ENCODE data around the gene SLC39A11.

SLC39A11 gene

DNA sequence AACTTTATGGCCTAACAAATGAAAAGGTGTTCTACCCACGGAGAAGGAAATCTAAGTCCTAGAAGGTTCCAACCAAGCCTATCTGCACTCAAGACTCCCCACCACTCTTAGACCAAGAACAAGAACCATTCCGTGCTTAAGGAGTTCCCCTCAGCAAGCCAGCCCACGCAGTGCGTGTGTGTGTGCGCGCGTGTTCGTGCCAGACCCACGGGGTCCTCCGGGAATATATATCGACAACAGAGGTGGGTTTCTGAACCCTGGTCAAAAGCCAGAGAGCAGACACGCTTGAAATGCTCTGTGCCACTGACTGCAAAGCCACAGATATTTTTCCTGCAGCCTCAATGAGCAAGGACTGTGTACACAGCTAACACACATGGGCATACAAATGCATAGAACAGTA, 70.7 kb downstream of the SLC39A11 start:
- Histone ChIP-seq H3K4me3 (ENCODE audit: control insufficient read depth in 1 of 7, extremely low read depth in 1 of 7, insufficient read depth in 4 of 7, low read depth in 2 of 7, low read length in 6 of 7) (no peak overlapping the region), H3K9me3 (ENCODE audit: control extremely low read depth in 1 of 5, control insufficient read depth in 4 of 5, insufficient read depth in 2 of 5, low read depth in 1 of 5, low read length in 4 of 5) (peaks cover 2 to 42% (median 11%) of the 10 kb centered on the region in 5 experiments), H3K27me3 (replicated peaks in 2 of 5; ENCODE audit: control insufficient read depth in 4 of 5, insufficient read depth in 5 of 5, low read length in 4 of 5) (no peaks in the 10 kb centered on the region), H3K36me3 (ENCODE audit: control insufficient read depth in 4 of 4, insufficient read depth in 4 of 4, low read length in 3 of 4) (peaks cover 0 to 4% (median 2%) of the 10 kb centered on the region in 4 experiments), H3K4me1 (ENCODE audit: control extremely low read depth in 1 of 4, control insufficient read depth in 4 of 4, insufficient read depth in 4 of 4, low read length in 3 of 4) (no peaks in the 10 kb centered on the region), H3K27ac (ENCODE audit: insufficient read depth in 1 of 2, low read depth in 1 of 2, low read length in 2 of 2, poor library complexity in 1 of 2, severe bottlenecking in 2 of 2) (no peak overlapping the region)
- no peak for DNase-seq
- 95% methylated on average over 12 of the region's 12 CpGs for WGBS (ENCODE audit: insufficient coverage)
- ChIA-PET POLR2A (no interaction called here), CTCF (no interaction called here)

DNA sequence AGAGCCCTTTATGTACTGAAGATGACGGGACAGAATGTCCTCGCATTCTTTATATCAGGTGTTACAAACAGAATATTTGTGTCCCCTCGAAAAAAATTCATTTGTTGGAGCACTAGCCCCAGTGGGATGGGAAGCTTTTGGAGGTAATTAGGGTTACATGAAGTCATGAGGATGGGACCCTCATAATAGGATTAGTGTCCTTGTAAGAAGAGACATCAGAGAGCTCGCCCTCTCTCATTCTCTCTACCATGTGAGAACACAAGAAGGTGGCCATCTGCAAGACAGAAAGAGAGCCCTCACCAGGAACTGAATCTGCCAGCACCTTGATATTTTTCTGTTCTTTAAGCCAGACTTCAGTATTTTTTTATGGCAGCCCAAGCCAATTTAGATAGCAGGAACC, 72.4 kb downstream of the SLC39A11 start:
- CTCF ChIA-PET = no interaction called here
- no peaks in the 10 kb centered on the region for H3K27me3 ChIP-seq (replicated peaks in 2 of 5; ENCODE audit: control insufficient read depth in 4 of 5, insufficient read depth in 5 of 5, low read length in 4 of 5)
- peaks cover 2 to 42% (median 13%) of the 10 kb centered on the region in 5 experiments for H3K9me3 ChIP-seq (ENCODE audit: control extremely low read depth in 1 of 5, control insufficient read depth in 4 of 5, insufficient read depth in 2 of 5, low read depth in 1 of 5, low read length in 4 of 5)
- H3K36me3 ChIP-seq (ENCODE audit: control insufficient read depth in 4 of 4, insufficient read depth in 4 of 4, low read length in 3 of 4) = peaks cover 0 to 4% (median 2%) of the 10 kb centered on the region in 4 experiments
- 100% methylated on average over 3 of the region's 4 CpGs for WGBS (ENCODE audit: insufficient coverage)
- H3K27ac ChIP-seq (ENCODE audit: insufficient read depth in 1 of 2, low read depth in 1 of 2, low read length in 2 of 2, poor library complexity in 1 of 2, severe bottlenecking in 2 of 2) = no peak overlapping the region
- H3K4me1 ChIP-seq (ENCODE audit: control extremely low read depth in 1 of 4, control insufficient read depth in 4 of 4, insufficient read depth in 4 of 4, low read length in 3 of 4) = no peaks in the 10 kb centered on the region
- POLR2A ChIA-PET = no interaction called here
- DNase-seq = no peak
- H3K4me3 ChIP-seq (ENCODE audit: control insufficient read depth in 1 of 7, extremely low read depth in 1 of 7, insufficient read depth in 4 of 7, low read depth in 2 of 7, low read length in 6 of 7) = no peak overlapping the region

DNA sequence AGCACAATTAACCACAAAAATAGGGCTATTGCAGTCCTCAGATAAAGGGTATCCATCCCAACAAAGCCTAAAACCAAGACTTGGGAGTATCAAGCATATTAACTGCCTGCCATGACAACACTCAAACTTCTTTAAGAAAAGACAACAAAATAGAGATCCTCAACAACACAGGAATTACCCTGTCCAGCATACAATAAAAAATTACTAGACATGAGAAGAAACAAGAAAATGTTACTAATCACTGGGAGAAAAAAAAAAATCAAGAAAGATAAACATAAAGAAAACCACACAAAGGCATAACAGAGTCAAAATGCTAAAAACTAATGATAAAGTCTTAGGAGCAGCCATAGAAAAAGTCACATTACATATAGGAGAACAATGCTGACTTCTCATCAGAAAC, 73.9 kb downstream of the SLC39A11 start:
- ChIA-PET POLR2A (no interaction called here), CTCF (no interaction called here)
- no peaks in the 10 kb centered on the region for H3K4me1 ChIP-seq (ENCODE audit: control extremely low read depth in 1 of 4, control insufficient read depth in 4 of 4, insufficient read depth in 4 of 4, low read length in 3 of 4)
- no peaks in the 10 kb centered on the region for H3K27me3 ChIP-seq (replicated peaks in 2 of 5; ENCODE audit: control insufficient read depth in 4 of 5, insufficient read depth in 5 of 5, low read length in 4 of 5)
- no peak overlapping the region for H3K4me3 ChIP-seq (ENCODE audit: control insufficient read depth in 1 of 7, extremely low read depth in 1 of 7, insufficient read depth in 4 of 7, low read depth in 2 of 7, low read length in 6 of 7)
- H3K9me3 ChIP-seq (ENCODE audit: control extremely low read depth in 1 of 5, control insufficient read depth in 4 of 5, insufficient read depth in 2 of 5, low read depth in 1 of 5, low read length in 4 of 5) = peaks cover 2 to 35% (median 11%) of the 10 kb centered on the region in 5 experiments
- H3K27ac ChIP-seq (ENCODE audit: insufficient read depth in 1 of 2, low read depth in 1 of 2, low read length in 2 of 2, poor library complexity in 1 of 2, severe bottlenecking in 2 of 2) = no peak overlapping the region
- peak in 1 of 3 donors; percentile 5 for DNase-seq
- H3K36me3 ChIP-seq (ENCODE audit: control insufficient read depth in 4 of 4, insufficient read depth in 4 of 4, low read length in 3 of 4) = peaks cover 0 to under 1% (median 0%) of the 10 kb centered on the region in 4 experiments

DNA sequence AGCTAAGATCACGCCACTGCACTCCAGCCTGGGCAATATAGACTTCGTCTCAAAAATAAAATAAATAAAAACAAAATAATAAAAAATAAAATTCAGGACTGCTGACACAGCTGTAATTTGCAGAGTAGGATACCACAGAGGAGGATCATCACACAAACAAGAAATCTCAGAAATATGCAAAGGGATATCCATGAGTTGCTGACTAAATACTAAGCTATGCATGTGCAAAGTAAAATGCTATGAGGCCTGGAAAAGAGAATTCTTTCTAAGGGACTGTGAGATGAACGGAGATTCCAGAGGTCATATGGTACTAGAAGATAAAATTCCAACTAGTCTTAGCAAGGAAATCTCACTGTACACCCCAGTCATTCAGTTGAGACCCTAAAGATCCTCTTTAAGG, 74.8 kb downstream of the SLC39A11 start:
- H3K36me3 ChIP-seq (ENCODE audit: control insufficient read depth in 4 of 4, insufficient read depth in 4 of 4, low read length in 3 of 4) = no peaks in the 10 kb centered on the region
- DNase-seq = no peak
- no peaks in the 10 kb centered on the region for H3K27me3 ChIP-seq (replicated peaks in 2 of 5; ENCODE audit: control insufficient read depth in 4 of 5, insufficient read depth in 5 of 5, low read length in 4 of 5)
- H3K9me3 ChIP-seq (ENCODE audit: control extremely low read depth in 1 of 5, control insufficient read depth in 4 of 5, insufficient read depth in 2 of 5, low read depth in 1 of 5, low read length in 4 of 5) = peaks cover 2 to 35% (median 10%) of the 10 kb centered on the region in 5 experiments
- no peak overlapping the region for H3K27ac ChIP-seq (ENCODE audit: insufficient read depth in 1 of 2, low read depth in 1 of 2, low read length in 2 of 2, poor library complexity in 1 of 2, severe bottlenecking in 2 of 2)
- H3K4me3 ChIP-seq (ENCODE audit: control insufficient read depth in 1 of 7, extremely low read depth in 1 of 7, insufficient read depth in 4 of 7, low read depth in 2 of 7, low read length in 6 of 7) = no peak overlapping the region
- WGBS (ENCODE audit: insufficient coverage) = no CpG with 5 or more reads among the region's 3 CpGs
- ChIA-PET CTCF (no interaction called here), POLR2A (no interaction called here)
- H3K4me1 ChIP-seq (ENCODE audit: control extremely low read depth in 1 of 4, control insufficient read depth in 4 of 4, insufficient read depth in 4 of 4, low read length in 3 of 4) = no peaks in the 10 kb centered on the region

DNA sequence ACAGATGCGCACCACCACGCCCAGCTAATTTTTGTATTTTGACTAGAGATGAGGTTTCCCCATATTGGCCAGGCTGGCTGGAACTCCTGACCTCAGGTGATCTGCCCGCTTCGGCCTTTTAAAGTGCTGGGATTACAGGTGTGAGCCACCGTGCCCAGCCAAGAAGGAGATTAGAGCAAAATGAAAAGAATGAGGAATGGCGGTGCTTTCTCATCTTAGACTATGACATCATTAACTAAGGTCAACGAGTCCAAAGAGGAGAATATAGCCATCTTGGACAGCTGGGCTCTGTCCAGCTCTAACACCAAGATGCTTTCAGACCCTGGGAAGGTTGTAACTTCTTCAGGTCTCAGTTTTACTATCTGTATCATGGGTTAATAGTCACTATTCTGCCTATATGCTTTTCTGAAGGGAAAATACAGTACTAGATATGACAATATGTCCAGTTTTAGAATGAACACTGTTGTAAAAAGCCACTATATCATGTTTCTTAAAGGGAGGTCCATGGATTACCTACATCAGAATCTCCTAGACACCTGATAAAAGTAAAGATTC, 76.7 kb downstream of the SLC39A11 start:
- H3K4me1 ChIP-seq (ENCODE audit: control extremely low read depth in 1 of 4, control insufficient read depth in 4 of 4, insufficient read depth in 4 of 4, low read length in 3 of 4) = peaks cover 0 to 8% (median 8%) of the 10 kb centered on the region in 4 experiments
- 92% methylated on average over 7 of the region's 7 CpGs for WGBS (ENCODE audit: insufficient coverage)
- CTCF ChIA-PET = no interaction called here

DNA sequence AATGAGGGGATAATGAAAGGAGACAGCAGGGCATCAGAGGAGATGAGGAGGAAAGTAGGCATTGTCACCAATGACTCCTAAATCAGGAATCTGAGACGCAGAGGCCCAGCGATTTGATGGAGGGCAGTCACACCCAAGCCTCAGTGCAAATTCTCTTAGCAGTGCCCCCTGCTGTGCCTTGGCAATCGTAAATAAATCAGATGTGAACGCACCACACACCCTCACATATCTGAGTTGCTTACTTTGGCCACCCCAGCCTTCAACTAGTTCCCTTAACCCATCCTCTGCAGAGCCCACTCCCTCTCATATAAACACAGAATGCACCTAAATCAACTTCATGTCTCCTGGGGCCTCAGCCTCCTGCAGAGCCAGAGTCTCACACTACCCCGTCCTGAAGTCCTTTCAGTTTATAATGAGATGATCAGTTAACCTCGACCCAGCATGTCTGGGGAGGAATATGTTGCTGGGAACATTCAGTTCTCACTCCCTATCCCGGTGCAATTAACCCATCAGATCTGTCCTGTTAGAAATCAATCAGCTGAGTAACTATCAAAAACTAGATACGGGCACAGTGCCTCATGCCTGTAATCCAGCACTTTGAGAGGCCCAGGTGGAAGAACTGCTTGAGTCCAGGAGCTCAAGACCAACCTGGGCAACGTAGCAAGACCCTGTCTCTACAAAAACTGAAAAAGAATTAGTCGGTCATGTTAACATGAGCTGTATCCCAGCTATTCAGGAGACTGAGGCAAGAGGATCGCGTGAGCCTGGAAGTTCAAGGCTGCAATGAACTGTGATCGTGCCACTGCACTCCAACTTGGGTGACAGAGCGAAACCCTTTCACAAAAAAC, 78.4 kb downstream of the SLC39A11 start:
- Histone ChIP-seq H3K4me1 (ENCODE audit: control extremely low read depth in 1 of 4, control insufficient read depth in 4 of 4, insufficient read depth in 4 of 4, low read length in 3 of 4) (peaks cover 0 to 10% (median 8%) of the 10 kb centered on the region in 4 experiments), H3K9me3 (ENCODE audit: control extremely low read depth in 1 of 5, control insufficient read depth in 4 of 5, insufficient read depth in 2 of 5, low read depth in 1 of 5, low read length in 4 of 5) (peaks cover 0 to 16% (median 2%) of the 10 kb centered on the region in 5 experiments), H3K4me3 (ENCODE audit: control insufficient read depth in 1 of 7, extremely low read depth in 1 of 7, insufficient read depth in 4 of 7, low read depth in 2 of 7, low read length in 6 of 7) (no peak overlapping the region), H3K36me3 (ENCODE audit: control insufficient read depth in 4 of 4, insufficient read depth in 4 of 4, low read length in 3 of 4) (no peaks in the 10 kb centered on the region), H3K27ac (ENCODE audit: insufficient read depth in 1 of 2, low read depth in 1 of 2, low read length in 2 of 2, poor library complexity in 1 of 2, severe bottlenecking in 2 of 2) (no peak overlapping the region), H3K27me3 (replicated peaks in 2 of 5; ENCODE audit: control insufficient read depth in 4 of 5, insufficient read depth in 5 of 5, low read length in 4 of 5) (no peaks in the 10 kb centered on the region)
- POLR2A ChIA-PET = no interaction called here
- DNase-seq = no peak
- CTCF ChIA-PET = no interaction called here
- WGBS (ENCODE audit: insufficient coverage) = 97% methylated on average over 14 of the region's 14 CpGs

More for the DNA sequence above, 76.7 kb downstream of the SLC39A11 start:
- POLR2A ChIA-PET = no interaction called here
- H3K36me3 ChIP-seq (ENCODE audit: control insufficient read depth in 4 of 4, insufficient read depth in 4 of 4, low read length in 3 of 4) = no peaks in the 10 kb centered on the region
- no peak overlapping the region for H3K27ac ChIP-seq (ENCODE audit: insufficient read depth in 1 of 2, low read depth in 1 of 2, low read length in 2 of 2, poor library complexity in 1 of 2, severe bottlenecking in 2 of 2)
- DNase-seq = no peak
- no peak overlapping the region for H3K4me3 ChIP-seq (ENCODE audit: control insufficient read depth in 1 of 7, extremely low read depth in 1 of 7, insufficient read depth in 4 of 7, low read depth in 2 of 7, low read length in 6 of 7)
- peaks cover 1 to 28% (median 6%) of the 10 kb centered on the region in 5 experiments for H3K9me3 ChIP-seq (ENCODE audit: control extremely low read depth in 1 of 5, control insufficient read depth in 4 of 5, insufficient read depth in 2 of 5, low read depth in 1 of 5, low read length in 4 of 5)
- no peaks in the 10 kb centered on the region for H3K27me3 ChIP-seq (replicated peaks in 2 of 5; ENCODE audit: control insufficient read depth in 4 of 5, insufficient read depth in 5 of 5, low read length in 4 of 5)

DNA sequence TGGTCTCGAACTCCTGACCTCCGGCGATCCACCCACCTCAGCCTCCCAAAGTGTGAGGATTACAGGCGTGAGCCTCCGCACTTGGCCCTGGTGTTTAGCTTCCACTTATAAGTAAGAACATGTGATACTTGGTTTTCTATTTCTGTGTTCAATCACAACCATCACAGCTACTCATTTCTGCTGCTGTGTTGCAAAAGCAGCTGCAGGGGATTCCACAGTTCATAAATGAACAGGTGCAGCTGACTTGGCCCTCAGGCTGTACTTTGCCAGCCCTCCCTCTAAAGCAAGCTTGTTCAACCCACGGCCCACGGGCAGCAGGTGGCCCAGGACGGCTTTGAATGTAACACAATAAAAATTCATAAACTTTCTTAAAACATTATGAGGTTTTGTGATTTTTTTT, 79.2 kb downstream of the SLC39A11 start:
- no peaks in the 10 kb centered on the region for H3K27me3 ChIP-seq (replicated peaks in 2 of 5; ENCODE audit: control insufficient read depth in 4 of 5, insufficient read depth in 5 of 5, low read length in 4 of 5)
- DNase-seq = no peak
- peaks cover 0 to 12% (median 2%) of the 10 kb centered on the region in 5 experiments for H3K9me3 ChIP-seq (ENCODE audit: control extremely low read depth in 1 of 5, control insufficient read depth in 4 of 5, insufficient read depth in 2 of 5, low read depth in 1 of 5, low read length in 4 of 5)
- ChIA-PET POLR2A (no interaction called here), CTCF (no interaction called here)
- 100% methylated on average over 3 of the region's 8 CpGs for WGBS (ENCODE audit: insufficient coverage)
- H3K4me1 ChIP-seq (ENCODE audit: control extremely low read depth in 1 of 4, control insufficient read depth in 4 of 4, insufficient read depth in 4 of 4, low read length in 3 of 4) = peaks cover 0 to 10% (median 8%) of the 10 kb centered on the region in 4 experiments
- H3K36me3 ChIP-seq (ENCODE audit: control insufficient read depth in 4 of 4, insufficient read depth in 4 of 4, low read length in 3 of 4) = no peaks in the 10 kb centered on the region
- no peak overlapping the region for H3K27ac ChIP-seq (ENCODE audit: insufficient read depth in 1 of 2, low read depth in 1 of 2, low read length in 2 of 2, poor library complexity in 1 of 2, severe bottlenecking in 2 of 2)
- H3K4me3 ChIP-seq (ENCODE audit: control insufficient read depth in 1 of 7, extremely low read depth in 1 of 7, insufficient read depth in 4 of 7, low read depth in 2 of 7, low read length in 6 of 7) = no peak overlapping the region
